Esophagus (tissue), 2 donors: Measurements from ENCODE around the gene CCNT2. TPM values are rescaled to one million over a fixed set of nuclear protein-coding genes. Genes with fewer than 3 reads are reported as not detected.
"Not testable (repeated sequence)": the region's sequence is repeated elsewhere in the genome, so short reads cannot be mapped to it uniquely, and the experiment has no call there.

Experiments
- H3K27ac ChIP-seq, 2 donors: one replicate each; pipeline ENCODE4 v1.5.1; 2013; ENCODE audit warnings: low read depth in 2 of 2, mild to moderate bottlenecking in 2 of 2, inconsistent platforms in 1 of 2, low read length in 1 of 2, moderate library complexity in 1 of 2
- H3K27me3 ChIP-seq, 2 donors: one replicate each; pipeline ENCODE4 v1.6.1; 2013; ENCODE audit warnings: low read length in 2 of 2, control low read depth in 1 of 2, mild to moderate bottlenecking in 1 of 2; ENCODE audit not compliant: insufficient read depth in 2 of 2, control insufficient read depth in 1 of 2
- H3K36me3 ChIP-seq, 2 donors: one replicate each; pipeline ENCODE4 v1.6.1; 2013; ENCODE audit warnings: low read length in 1 of 2; ENCODE audit not compliant: control insufficient read depth in 2 of 2, insufficient read depth in 2 of 2
- H3K4me1 ChIP-seq, 2 donors: one replicate each; pipeline ENCODE4 v1.6.1; 2013; ENCODE audit warnings: low read length in 1 of 2; ENCODE audit not compliant: control insufficient read depth in 2 of 2, insufficient read depth in 2 of 2
- H3K4me3 ChIP-seq, 2 donors: one replicate each; pipeline ENCODE4 v1.5.1; 2013; ENCODE audit warnings: low read length in 2 of 2, mild to moderate bottlenecking in 2 of 2, low read depth in 1 of 2, moderate library complexity in 1 of 2
- H3K9me3 ChIP-seq, 2 donors: one replicate each; pipeline ENCODE4 v1.6.1; 2013; ENCODE audit warnings: mild to moderate bottlenecking in 2 of 2, low read depth in 1 of 2, low read length in 1 of 2, moderate library complexity in 1 of 2; ENCODE audit not compliant: control insufficient read depth in 2 of 2, insufficient read depth in 1 of 2
- WGBS, 2 donors: extraction: QIAGEN DNeasy Blood & Tissue Kit; methylation state at CpG; one replicate each; pipeline ENCODE4 v1.1.7; 2013; 5-methylcytosine and 5-hydroxymethylcytosine counted together
- polyA plus RNA-seq, 2 donors: library from polyadenylated mRNA; stranded (reverse); fragments of 200-250 nt; gene quantifications; one replicate each; pipeline ENCODE4 v1.2.3, GENCODE V29; 2013
- donor health status: healthy with polysubstance abuse.
- donor health status: Bipolar disorder and iron deficiency.

Gene CCNT2
- polyA plus RNA-seq, 2 donors: 7.6 to 11.7 TPM

DNA sequence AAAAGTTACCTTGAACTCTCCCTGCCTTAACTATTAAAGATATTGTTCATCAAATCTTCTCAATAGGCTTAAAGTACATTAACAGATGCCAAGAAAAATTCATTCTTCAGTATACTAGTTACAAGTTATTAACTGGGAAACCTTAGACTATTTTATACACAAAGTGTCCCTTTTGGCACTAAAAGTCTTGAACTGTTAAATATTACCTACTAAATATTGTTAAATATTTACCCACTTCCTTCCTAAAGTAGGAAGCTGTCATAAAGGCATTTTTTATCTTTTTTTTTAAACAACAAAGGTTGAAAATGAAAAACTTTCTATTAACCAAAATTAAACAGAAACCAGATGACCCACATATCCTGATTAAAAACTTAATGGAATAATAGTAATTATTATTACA is 19.4 kb upstream of the CCNT2 start:
- no peak overlapping the region for H3K27ac ChIP-seq
- H3K9me3 ChIP-seq: no peaks in the 10 kb centered on the region
- H3K4me1 ChIP-seq: no peaks in the 10 kb centered on the region
- no peak overlapping the region for H3K4me3 ChIP-seq
- no peaks in the 10 kb centered on the region for H3K27me3 ChIP-seq
- H3K36me3 ChIP-seq: no peaks in the 10 kb centered on the region

- H3K27me3 ChIP-seq: no peaks in the 10 kb centered on the region
- no peaks in the 10 kb centered on the region for H3K36me3 ChIP-seq
- H3K4me1 ChIP-seq: no peaks in the 10 kb centered on the region
- no peak overlapping the region for H3K27ac ChIP-seq
- H3K9me3 ChIP-seq: no peaks in the 10 kb centered on the region
- no peak overlapping the region for H3K4me3 ChIP-seq
- 91 to 100% methylated on average over 1 of the region's 1 CpG for WGBS, 2 donors
Observed at GRCh38 chr2:134900151-134900550, 18.5 kb upstream of the CCNT2 start.

GRCh38 chr2:134903701-134904100 is 14.9 kb upstream of the CCNT2 start:
- not testable (repeated sequence) for H3K4me1 ChIP-seq, H3K9me3 ChIP-seq
- 93 to 94% methylated on average over 13 of the region's 13 CpGs for WGBS, 2 donors

DNA sequence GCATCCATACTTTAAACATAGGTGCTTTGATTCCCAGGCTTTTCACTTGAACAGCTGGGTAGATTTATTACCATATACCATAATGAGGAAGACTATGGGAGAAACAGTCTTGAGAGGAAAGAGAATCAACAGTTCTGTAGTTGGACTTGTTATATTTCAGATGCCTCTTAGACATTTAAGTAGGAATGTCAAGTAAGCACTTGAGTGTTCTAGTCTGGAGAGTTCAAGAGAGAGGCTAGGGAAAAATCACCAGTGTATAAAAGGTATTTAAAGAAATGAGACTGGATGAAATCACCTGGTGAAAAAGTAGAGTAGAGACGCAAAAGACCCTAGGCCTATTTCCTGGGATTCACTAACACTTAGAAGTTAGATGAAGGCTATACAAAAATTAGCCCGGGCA is 13.5 kb upstream of the CCNT2 start:
- Histone ChIP-seq H3K9me3 (no peaks in the 10 kb centered on the region), H3K27ac (no peak overlapping the region), H3K4me1 (no peaks in the 10 kb centered on the region), H3K27me3 (no peaks in the 10 kb centered on the region), H3K4me3 (no peak overlapping the region), H3K36me3 (no peaks in the 10 kb centered on the region)
- 96 to 97% methylated on average over 2 of the region's 2 CpGs for WGBS, 2 donors

More at GRCh38 chr2:134903701-134904100, 14.9 kb upstream of the CCNT2 start:
- not testable (repeated sequence) for H3K27ac ChIP-seq, H3K36me3 ChIP-seq, H3K4me3 ChIP-seq, H3K27me3 ChIP-seq

DNA sequence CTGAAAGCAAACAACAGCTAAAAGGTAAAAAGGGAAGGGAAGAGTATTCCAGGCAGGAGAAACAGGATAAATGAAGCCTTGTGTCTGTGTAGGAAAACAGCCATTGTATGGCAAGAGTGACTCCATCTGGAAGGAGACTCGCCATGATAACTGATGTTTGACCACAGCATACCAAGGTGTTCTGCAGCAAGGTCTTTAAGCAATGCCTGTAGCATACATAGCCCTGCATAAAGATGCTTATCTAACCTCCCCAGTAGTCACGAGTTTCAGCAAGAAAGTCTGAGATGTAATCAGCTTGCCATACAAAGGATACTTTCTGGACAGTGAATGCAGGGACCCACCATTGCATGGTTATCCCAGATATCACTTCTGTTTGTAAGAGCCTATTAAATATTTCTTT is 11.9 kb upstream of the CCNT2 start:
- no peak overlapping the region for H3K4me3 ChIP-seq
- 69 to 70% methylated on average over 2 of the region's 2 CpGs for WGBS, 2 donors
- H3K9me3 ChIP-seq: no peaks in the 10 kb centered on the region
- no peaks in the 10 kb centered on the region for H3K27me3 ChIP-seq
- no peaks in the 10 kb centered on the region for H3K36me3 ChIP-seq
- H3K4me1 ChIP-seq: no peaks in the 10 kb centered on the region
- no peak overlapping the region for H3K27ac ChIP-seq

- not testable (repeated sequence) for H3K27me3 ChIP-seq, H3K27ac ChIP-seq, H3K4me3 ChIP-seq, H3K9me3 ChIP-seq, H3K36me3 ChIP-seq, H3K4me1 ChIP-seq
- 80 to 86% methylated on average over 1 of the region's 1 CpG for WGBS, 2 donors
Observed at GRCh38 chr2:134907441-134908116, 11.0 kb upstream of the CCNT2 start.

DNA sequence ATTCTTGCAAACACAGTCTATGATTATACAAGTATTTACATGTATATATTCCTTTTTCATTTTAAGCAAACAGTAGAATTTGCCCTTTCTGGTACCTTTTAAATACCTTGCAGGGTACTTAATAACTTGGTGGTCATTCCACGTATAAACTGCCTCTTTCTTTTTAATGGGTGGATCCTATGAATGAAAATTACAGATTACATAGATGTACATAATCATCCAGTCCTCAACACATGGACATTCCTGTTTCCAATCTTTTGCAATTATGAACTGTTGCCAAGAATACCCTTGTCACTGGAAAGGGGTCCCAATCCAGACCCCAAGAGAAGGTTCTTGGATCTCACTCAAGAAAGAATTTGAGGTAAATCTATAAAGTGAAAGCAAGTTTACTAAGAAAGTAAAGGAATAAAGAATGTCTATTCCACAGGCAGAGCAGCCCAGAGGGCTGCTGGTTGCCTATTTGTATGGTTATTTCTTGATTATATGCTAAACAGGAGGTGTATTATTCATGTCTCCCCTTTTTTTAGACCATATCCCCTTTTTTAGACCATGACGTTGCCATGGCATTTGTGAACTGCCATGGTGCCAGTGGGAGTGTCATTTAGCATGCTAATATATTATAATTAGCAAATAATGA is 7.7 kb upstream of the CCNT2 start:
- Histone ChIP-seq H3K4me3 (no peak overlapping the region), H3K9me3 (no peaks in the 10 kb centered on the region), H3K4me1 (no peaks in the 10 kb centered on the region), H3K27ac (no peak overlapping the region), H3K27me3 (no peaks in the 10 kb centered on the region), H3K36me3 (no peaks in the 10 kb centered on the region)
- WGBS, 2 donors: 67 to 82% methylated on average over 2 of the region's 2 CpGs

- no peaks in the 10 kb centered on the region for H3K27me3 ChIP-seq
- H3K27ac ChIP-seq: no peak overlapping the region
- WGBS, 2 donors: 88% methylated on average over 3 of the region's 3 CpGs
- no peaks in the 10 kb centered on the region for H3K9me3 ChIP-seq
- H3K4me1 ChIP-seq: no peaks in the 10 kb centered on the region
- H3K36me3 ChIP-seq: no peaks in the 10 kb centered on the region
- H3K4me3 ChIP-seq: no peak overlapping the region
Observed at GRCh38 chr2:134911400-134911785, 7.2 kb upstream of the CCNT2 start.

DNA sequence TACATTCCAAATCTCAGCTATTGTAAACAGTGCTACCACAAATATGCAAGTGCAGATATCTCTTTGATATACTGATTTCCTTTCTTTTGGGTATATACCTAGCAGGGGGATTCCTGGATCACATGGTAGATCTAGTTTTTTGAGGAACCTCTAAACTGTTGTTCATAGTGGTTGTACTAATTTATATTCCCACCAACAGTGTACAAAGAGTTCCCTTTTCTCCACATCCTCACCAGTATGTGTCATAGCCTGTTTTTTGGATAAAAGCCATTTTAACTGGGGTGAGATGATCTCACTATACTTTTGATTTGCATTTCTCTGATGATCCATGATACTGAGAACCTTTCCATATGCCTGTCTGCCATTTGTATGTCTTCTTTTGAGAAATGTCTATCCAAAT is 6.3 kb upstream of the CCNT2 start:
- no peaks in the 10 kb centered on the region for H3K9me3 ChIP-seq
- no peak overlapping the region for H3K27ac ChIP-seq
- H3K36me3 ChIP-seq: no peaks in the 10 kb centered on the region
- no peak overlapping the region for H3K4me3 ChIP-seq
- H3K27me3 ChIP-seq: no peaks in the 10 kb centered on the region
- H3K4me1 ChIP-seq: peaks cover 1 to 3% of the 10 kb centered on the region in 2 donors

DNA sequence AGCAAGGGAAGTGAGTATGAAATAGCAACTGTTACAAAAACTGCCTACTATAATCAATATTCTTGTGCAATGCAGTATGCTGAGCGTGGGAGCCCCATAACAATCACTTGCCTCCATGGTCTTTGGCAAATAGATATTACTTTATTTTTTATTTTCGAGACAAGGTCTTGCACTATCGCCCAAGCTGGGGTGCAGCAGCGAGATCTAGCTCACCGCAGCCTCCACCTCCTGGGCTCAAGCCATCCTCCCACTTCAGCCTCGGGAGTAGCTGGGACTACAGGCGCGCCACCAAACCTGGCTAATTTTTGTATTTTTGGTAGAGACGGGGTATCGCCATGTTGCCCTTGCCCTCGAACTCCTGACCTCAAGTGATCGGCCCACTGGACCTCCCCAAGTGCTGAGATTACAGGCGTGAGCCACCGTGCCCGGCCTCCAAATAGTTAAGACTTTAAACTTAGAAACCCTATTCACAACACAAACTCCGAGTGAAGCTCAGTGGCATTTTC is 1.2 kb upstream of the CCNT2 start:
- Histone ChIP-seq H3K27ac (peak overlapping the region; percentile 98 to 99), H3K27me3 (no peaks in the 10 kb centered on the region), H3K9me3 (no peaks in the 10 kb centered on the region), H3K36me3 (no peaks in the 10 kb centered on the region), H3K4me1 (peaks cover 3% of the 10 kb centered on the region in 2 donors), H3K4me3 (peak overlapping the region; percentile 61 to 96)
- WGBS, 2 donors: 32 to 33% methylated on average over 16 of the region's 16 CpGs
